Testis (tissue), 2 donors: ENCODE results near the gene MEAF6.

ENCODE experiments used
- POLR2A ChIP-seq: fragments of 450-650 bp; IDR thresholded peaks from one replicate; pipeline ENCODE4 v1.6.1; 2017; ENCODE audit warnings: antibody characterized with exemption, mild to moderate bottlenecking, moderate library complexity
- TF ChIP-seq, protein P1 (sequence below), 3 experiments: fragments of 450-650 bp in 2 of 3; fragments of 200-600 bp in 1 of 3; sonication (generic) in 1 of 3; IDR thresholded peaks; one replicate each; pipeline ENCODE4 v1.5.1; 2016 to 2019; ENCODE audit warnings: antibody characterized with exemption in 3 of 3, mild to moderate bottlenecking in 2 of 3, moderate library complexity in 1 of 3

DNA sequence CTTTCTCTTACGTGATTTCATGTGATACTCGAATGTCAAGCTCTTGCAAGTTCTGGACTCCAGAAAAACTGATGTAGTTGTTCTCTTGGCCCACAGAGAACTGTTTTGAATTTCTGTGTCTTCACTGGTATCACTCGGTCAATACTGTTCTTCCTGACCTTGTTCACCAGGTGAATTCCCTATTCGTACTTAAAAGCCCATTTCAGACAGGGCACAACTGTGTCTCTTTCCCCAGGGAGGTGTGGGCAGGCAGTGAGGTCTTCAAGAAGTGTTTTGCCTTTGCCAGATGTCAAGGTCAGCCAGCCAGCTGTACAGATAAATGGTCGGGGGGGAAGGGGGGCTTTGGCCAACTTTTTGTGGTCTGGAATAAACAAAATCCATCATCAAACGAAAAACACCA is 67.7 kb downstream of the MEAF6 start:
- TF ChIP-seq, protein P1, sequence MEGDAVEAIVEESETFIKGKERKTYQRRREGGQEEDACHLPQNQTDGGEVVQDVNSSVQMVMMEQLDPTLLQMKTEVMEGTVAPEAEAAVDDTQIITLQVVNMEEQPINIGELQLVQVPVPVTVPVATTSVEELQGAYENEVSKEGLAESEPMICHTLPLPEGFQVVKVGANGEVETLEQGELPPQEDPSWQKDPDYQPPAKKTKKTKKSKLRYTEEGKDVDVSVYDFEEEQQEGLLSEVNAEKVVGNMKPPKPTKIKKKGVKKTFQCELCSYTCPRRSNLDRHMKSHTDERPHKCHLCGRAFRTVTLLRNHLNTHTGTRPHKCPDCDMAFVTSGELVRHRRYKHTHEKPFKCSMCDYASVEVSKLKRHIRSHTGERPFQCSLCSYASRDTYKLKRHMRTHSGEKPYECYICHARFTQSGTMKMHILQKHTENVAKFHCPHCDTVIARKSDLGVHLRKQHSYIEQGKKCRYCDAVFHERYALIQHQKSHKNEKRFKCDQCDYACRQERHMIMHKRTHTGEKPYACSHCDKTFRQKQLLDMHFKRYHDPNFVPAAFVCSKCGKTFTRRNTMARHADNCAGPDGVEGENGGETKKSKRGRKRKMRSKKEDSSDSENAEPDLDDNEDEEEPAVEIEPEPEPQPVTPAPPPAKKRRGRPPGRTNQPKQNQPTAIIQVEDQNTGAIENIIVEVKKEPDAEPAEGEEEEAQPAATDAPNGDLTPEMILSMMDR (IDR thresholded peaks at IDR 0.05): no peak
- TF ChIP-seq POLR2A: no peak
